ENCODE measurements around the gene ARMC5. TPM values are rescaled to one million over a fixed set of nuclear protein-coding genes. Genes with fewer than 3 reads are reported as not detected.
"Not testable (repeated sequence)": the region's sequence is repeated elsewhere in the genome, so short reads cannot be mapped to it uniquely, and the experiment has no call there.

ARMC5 gene
- polyA plus RNA-seq, 6 donors from 2014 or later: 4.2 to 8.2 (median 6.1) TPM

- peaks cover 6 to 47% (median 25%) of the 10 kb centered on the region in 3 donors for H3K27me3 Mint-ChIP-seq
- H3K27ac Mint-ChIP-seq: no peak overlapping the region
- ATAC-seq (ENCODE audit: low read depth in 2 of 2) (no peak), DNase-seq (no peak)
- peak overlapping the region in 2 of 8 donors; percentile 15 to 25 for H3K4me3 Mint-ChIP-seq
- peaks cover 11 to 25% (median 17%) of the 10 kb centered on the region in 3 donors for H3K4me1 Mint-ChIP-seq
- no peaks in the 10 kb centered on the region for H3K36me3 Mint-ChIP-seq
- H3K9me3 Mint-ChIP-seq: no peaks in the 10 kb centered on the region
Measured at GRCh38 chr16:31480851-31481536, 21.7 kb downstream of the ARMC5 start.

GRCh38 chr16:31483081-31483480, 23.8 kb downstream of the ARMC5 start, which contains the start of gene SLC5A2:
Gene SLC5A2, plus strand, starts transcription at chr16:31483123. Its CDS starts 14 bp downstream, at chr16:31483137.
- peaks cover 11 to 19% (median 16%) of the 10 kb centered on the region in 3 donors for H3K4me1 Mint-ChIP-seq
- no peaks in the 10 kb centered on the region for H3K9me3 Mint-ChIP-seq
- H3K36me3 Mint-ChIP-seq: no peaks in the 10 kb centered on the region
- H3K27ac Mint-ChIP-seq: no peak within 1 kb of the TSS
- DNase-seq (no peak), ATAC-seq (ENCODE audit: low read depth in 2 of 2) (no peak)
- H3K27me3 Mint-ChIP-seq: peaks cover 6 to 52% (median 25%) of the 10 kb centered on the region in 3 donors
- peak within 1 kb of the TSS in 1 of 8 donors; percentile 72 for H3K4me3 Mint-ChIP-seq

GRCh38 chr16:31484048-31484447, 24.7 kb downstream of the ARMC5 start:
- peak overlapping the region in 1 of 6 donors; percentile 85 for H3K27ac Mint-ChIP-seq
- H3K36me3 Mint-ChIP-seq; H3K9me3 Mint-ChIP-seq; ATAC-seq (ENCODE audit: low read depth in 2 of 2); DNase-seq; H3K4me3 Mint-ChIP-seq: not testable (repeated sequence)
- peaks cover 9 to 19% (median 16%) of the 10 kb centered on the region in 3 donors for H3K4me1 Mint-ChIP-seq
- H3K27me3 Mint-ChIP-seq: peaks cover 6 to 52% (median 25%) of the 10 kb centered on the region in 3 donors

GRCh38 chr16:31484491-31485171, 25.3 kb downstream of the ARMC5 start:
- DNase-seq (no peak), ATAC-seq (ENCODE audit: low read depth in 2 of 2) (no peak)
- Mint-ChIP-seq H3K27ac (no peak overlapping the region), H3K36me3 (no peaks in the 10 kb centered on the region), H3K4me1 (peaks cover 12 to 19% (median 17%) of the 10 kb centered on the region in 3 donors), H3K27me3 (peaks cover 6 to 46% (median 23%) of the 10 kb centered on the region in 3 donors), H3K9me3 (no peaks in the 10 kb centered on the region), H3K4me3 (no peak overlapping the region)

GRCh38 chr16:31485571-31485970, 26.3 kb downstream of the ARMC5 start:
- Mint-ChIP-seq H3K27me3 (peaks cover 6 to 43% (median 16%) of the 10 kb centered on the region in 3 donors), H3K36me3 (no peaks in the 10 kb centered on the region), H3K4me3 (peak overlapping the region in 4 of 8 donors; percentile 29 to 59 (median 39))

GRCh38 chr16:31486045-31486444, 26.7 kb downstream of the ARMC5 start:
- H3K27ac Mint-ChIP-seq: peak overlapping the region in 1 of 6 donors; percentile 80
- ATAC-seq (ENCODE audit: low read depth in 2 of 2): no peak
- H3K36me3 Mint-ChIP-seq: no peaks in the 10 kb centered on the region
- H3K4me1 Mint-ChIP-seq: peaks cover 9 to 23% (median 19%) of the 10 kb centered on the region in 3 donors
- H3K9me3 Mint-ChIP-seq: no peaks in the 10 kb centered on the region
- H3K27me3 Mint-ChIP-seq: peaks cover 6 to 43% (median 11%) of the 10 kb centered on the region in 3 donors
- no peak for DNase-seq
- H3K4me3 Mint-ChIP-seq: peak overlapping the region in 7 of 8 donors; percentile 56 to 94 (median 91)

More at GRCh38 chr16:31485571-31485970, 26.3 kb downstream of the ARMC5 start:
- Mint-ChIP-seq H3K27ac (no peak overlapping the region), H3K9me3 (no peaks in the 10 kb centered on the region), H3K4me1 (peaks cover 12 to 19% (median 19%) of the 10 kb centered on the region in 3 donors)
- no peak for ATAC-seq (ENCODE audit: low read depth in 2 of 2)
- DNase-seq: no peak

GRCh38 chr16:31487071-31487719, 27.9 kb downstream of the ARMC5 start:
- peak overlapping the region in 1 of 6 donors; percentile 30 for H3K27ac Mint-ChIP-seq
- peaks cover 6 to 35% (median 8%) of the 10 kb centered on the region in 3 donors for H3K27me3 Mint-ChIP-seq
- no peaks in the 10 kb centered on the region for H3K36me3 Mint-ChIP-seq
- H3K9me3 Mint-ChIP-seq: no peaks in the 10 kb centered on the region
- no peak for DNase-seq
- H3K4me1 Mint-ChIP-seq: peaks cover 9 to 23% (median 19%) of the 10 kb centered on the region in 3 donors
- no peak for ATAC-seq (ENCODE audit: low read depth in 2 of 2)
- peak overlapping the region; percentile 83 to 95 (median 92) for H3K4me3 Mint-ChIP-seq

- DNase-seq (peak; percentile 59), ATAC-seq (ENCODE audit: low read depth in 2 of 2) (peak; percentile 90 to 95)
- peaks cover 0 to 28% (median 1%) of the 10 kb centered on the region in 3 donors for H3K27me3 Mint-ChIP-seq
- H3K4me1 Mint-ChIP-seq: peaks cover 10 to 23% (median 19%) of the 10 kb centered on the region in 3 donors
- peaks cover 0 to 6% of the 10 kb centered on the region in 2 donors for H3K36me3 Mint-ChIP-seq
- peak overlapping the region; percentile 83 to 95 (median 92) for H3K4me3 Mint-ChIP-seq
- H3K27ac Mint-ChIP-seq: peak overlapping the region in 1 of 6 donors; percentile 30
- H3K9me3 Mint-ChIP-seq: no peaks in the 10 kb centered on the region
Measured at GRCh38 chr16:31487720-31488467, 28.6 kb downstream of the ARMC5 start.

GRCh38 chr16:31488468-31489297, 29.4 kb downstream of the ARMC5 start:
- peaks cover 15 to 23% (median 19%) of the 10 kb centered on the region in 3 donors for H3K4me1 Mint-ChIP-seq
- H3K4me3 Mint-ChIP-seq: peak overlapping the region; percentile 33 to 95 (median 92)
- H3K36me3 Mint-ChIP-seq: peaks cover 4 to 13% of the 10 kb centered on the region in 2 donors
- no peaks in the 10 kb centered on the region for H3K9me3 Mint-ChIP-seq
- ATAC-seq (ENCODE audit: low read depth in 2 of 2): no peak
- peaks cover 0 to 24% (median 0%) of the 10 kb centered on the region in 3 donors for H3K27me3 Mint-ChIP-seq
- H3K27ac Mint-ChIP-seq: no peak overlapping the region
- DNase-seq: no peak

GRCh38 chr16:31489298-31489564, 29.9 kb downstream of the ARMC5 start:
- DNase-seq: no peak
- H3K27ac Mint-ChIP-seq: no peak overlapping the region
- H3K4me1 Mint-ChIP-seq: peaks cover 15 to 23% (median 19%) of the 10 kb centered on the region in 3 donors
- peaks cover 4 to 13% of the 10 kb centered on the region in 2 donors for H3K36me3 Mint-ChIP-seq
- no peak for ATAC-seq (ENCODE audit: low read depth in 2 of 2)
- peaks cover 0 to 21% (median 0%) of the 10 kb centered on the region in 3 donors for H3K27me3 Mint-ChIP-seq
- peak overlapping the region; percentile 20 to 82 (median 50) for H3K4me3 Mint-ChIP-seq
- no peaks in the 10 kb centered on the region for H3K9me3 Mint-ChIP-seq

- Mint-ChIP-seq H3K4me1 (peaks cover 15 to 23% (median 19%) of the 10 kb centered on the region in 3 donors), H3K36me3 (peaks cover 4 to 13% of the 10 kb centered on the region in 2 donors), H3K27ac (peak overlapping the region in 1 of 6 donors; percentile 63), H3K9me3 (no peaks in the 10 kb centered on the region), H3K27me3 (peaks cover 0 to 14% (median 0%) of the 10 kb centered on the region in 3 donors), H3K4me3 (peak overlapping the region in 6 of 8 donors; percentile 20 to 82 (median 71))
- DNase-seq (no peak), ATAC-seq (ENCODE audit: low read depth in 2 of 2) (no peak)
Measured at GRCh38 chr16:31489616-31490584, 30.6 kb downstream of the ARMC5 start.

All from naive B cell (primary cell).